ENCODE measurements around the gene ANAPC16.
"Not testable (repeated sequence)": the region's sequence is repeated elsewhere in the genome, so short reads cannot be mapped to it uniquely, and the experiment has no call there.

The ANAPC16 gene

DNA sequence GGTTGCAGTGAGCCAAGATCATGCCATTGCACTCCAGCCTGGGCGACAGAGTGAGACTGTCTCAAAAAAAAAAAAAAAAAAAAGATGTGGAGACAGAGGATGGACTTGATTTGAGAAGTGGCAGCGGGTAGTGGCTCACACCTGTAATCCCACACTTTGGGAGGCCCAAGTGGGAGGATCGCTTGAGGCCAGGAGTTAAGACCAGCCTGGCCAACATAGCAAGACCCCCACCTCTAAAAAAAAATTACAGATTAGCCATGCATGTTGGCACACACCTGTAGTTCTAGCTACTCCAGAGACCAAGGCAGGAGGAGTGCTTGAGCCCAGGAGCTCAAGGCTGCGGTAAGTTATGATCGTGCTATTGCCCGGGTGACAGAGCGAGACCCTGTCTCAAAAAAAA is 24.6 kb downstream of the ANAPC16 start:
- DNase-seq (ENCODE audit: low spot score in 2 of 2), result no peak
- in situ Hi-C loops (cut with MboI; ENCODE audit: low sequenced_read_pairs), result no loop called here
- H3K36me3 ChIP-seq (replicated peaks), result peaks cover 9% of the 10 kb centered on the region; the same call in 1 of the 2 replicates

GRCh38 chr10:72241691-72242252 is 26.0 kb downstream of the ANAPC16 start:
- Histone ChIP-seq H3K4me1 (peaks cover 6% of the 10 kb centered on the region; the same call in 1 of the 2 replicates), H3K4me3 (no peak overlapping the region), H3K36me3 (replicated peaks) (no peaks in the 10 kb centered on the region), H3K27me3 (ENCODE audit: low read depth) (no peaks in the 10 kb centered on the region), H3K9me3 (no peaks in the 10 kb centered on the region)
- DNase-seq (ENCODE audit: low spot score in 2 of 2), result no peak
- in situ Hi-C loops (cut with MboI; ENCODE audit: low sequenced_read_pairs), result no loop called here

More for the DNA sequence above, 24.6 kb downstream of the ANAPC16 start:
- H3K9me3 ChIP-seq, result no peaks in the 10 kb centered on the region
- peaks cover 6% of the 10 kb centered on the region; the same call in 1 of the 2 replicates for H3K4me1 ChIP-seq
- H3K27me3 ChIP-seq (ENCODE audit: low read depth), result no peaks in the 10 kb centered on the region
- no peak overlapping the region for H3K4me3 ChIP-seq

DNA sequence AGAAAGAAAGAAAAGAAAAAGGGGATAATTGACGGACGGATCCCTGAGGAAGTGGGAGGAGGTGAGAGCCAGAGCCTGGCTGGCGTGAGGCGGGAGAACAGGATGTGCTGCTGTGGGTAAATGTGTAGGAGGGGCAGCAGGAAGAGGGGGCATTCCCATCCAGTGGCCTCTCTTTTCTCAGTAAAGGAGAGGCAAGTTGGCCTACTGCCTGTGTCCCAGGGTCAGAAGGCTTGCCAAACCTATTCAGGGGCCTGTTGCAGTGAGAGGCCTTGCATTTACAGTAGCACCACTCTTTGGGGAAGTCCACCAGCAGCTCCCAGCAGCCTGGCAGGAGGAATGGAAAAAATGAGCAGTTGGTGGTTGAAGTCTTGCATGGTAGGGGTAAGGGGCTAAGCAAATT is 26.9 kb downstream of the ANAPC16 start:
- Histone ChIP-seq H3K4me3 (no peak overlapping the region), H3K4me1 (peaks cover 6% of the 10 kb centered on the region; the same call in 1 of the 2 replicates), H3K27me3 (ENCODE audit: low read depth) (no peaks in the 10 kb centered on the region), H3K36me3 (replicated peaks) (no peaks in the 10 kb centered on the region), H3K9me3 (no peaks in the 10 kb centered on the region)
- no peak for DNase-seq (ENCODE audit: low spot score in 2 of 2)
- in situ Hi-C loops (cut with MboI; ENCODE audit: low sequenced_read_pairs), result no loop called here

DNA sequence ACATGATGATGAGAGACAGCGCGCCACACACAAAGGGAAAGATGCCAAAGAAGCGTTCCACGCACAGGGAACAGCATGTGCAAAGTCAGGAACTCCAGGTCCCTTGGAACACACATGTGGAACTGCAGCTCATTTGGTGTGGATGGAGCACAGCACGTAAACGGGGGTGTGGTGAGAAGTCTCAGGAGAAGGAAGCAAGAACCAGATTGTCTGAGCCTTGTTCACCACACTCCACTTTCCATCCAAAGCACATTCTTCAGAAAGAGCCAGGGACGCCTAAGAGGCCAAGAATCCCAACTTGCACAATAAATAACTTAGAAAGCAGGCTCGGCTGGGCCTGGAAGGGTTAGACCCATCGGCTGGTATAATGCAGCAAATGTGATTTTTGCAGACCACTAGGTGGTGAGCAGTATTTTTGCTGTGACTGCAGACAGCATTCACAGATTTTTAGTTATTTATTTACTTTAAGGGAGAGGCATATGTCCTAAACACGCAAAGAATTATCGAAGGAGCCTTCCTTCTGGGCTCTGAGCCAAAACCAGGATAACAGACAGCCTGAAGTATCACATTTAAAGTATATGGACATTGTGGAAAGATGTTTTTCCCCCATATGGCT is 28.1 kb downstream of the ANAPC16 start:
- H3K9me3 ChIP-seq, result no peaks in the 10 kb centered on the region
- no peak overlapping the region for H3K4me3 ChIP-seq
- no peaks in the 10 kb centered on the region for H3K27me3 ChIP-seq (ENCODE audit: low read depth)
- in situ Hi-C loops (cut with MboI; ENCODE audit: low sequenced_read_pairs), result no loop called here
- H3K36me3 ChIP-seq (replicated peaks), result no peaks in the 10 kb centered on the region
- peaks cover 13% of the 10 kb centered on the region for H3K4me1 ChIP-seq
- DNase-seq (ENCODE audit: low spot score in 2 of 2), result peak; percentile 19 to 45

GRCh38 chr10:72244573-72245038 is 28.8 kb downstream of the ANAPC16 start:
- no peak for DNase-seq (ENCODE audit: low spot score in 2 of 2)
- Histone ChIP-seq H3K27me3 (ENCODE audit: low read depth) (no peaks in the 10 kb centered on the region), H3K4me1 (peaks cover 13% of the 10 kb centered on the region), H3K4me3 (no peak overlapping the region), H3K36me3 (replicated peaks) (no peaks in the 10 kb centered on the region), H3K9me3 (no peaks in the 10 kb centered on the region)
- in situ Hi-C loops (cut with MboI; ENCODE audit: low sequenced_read_pairs), result no loop called here

DNA sequence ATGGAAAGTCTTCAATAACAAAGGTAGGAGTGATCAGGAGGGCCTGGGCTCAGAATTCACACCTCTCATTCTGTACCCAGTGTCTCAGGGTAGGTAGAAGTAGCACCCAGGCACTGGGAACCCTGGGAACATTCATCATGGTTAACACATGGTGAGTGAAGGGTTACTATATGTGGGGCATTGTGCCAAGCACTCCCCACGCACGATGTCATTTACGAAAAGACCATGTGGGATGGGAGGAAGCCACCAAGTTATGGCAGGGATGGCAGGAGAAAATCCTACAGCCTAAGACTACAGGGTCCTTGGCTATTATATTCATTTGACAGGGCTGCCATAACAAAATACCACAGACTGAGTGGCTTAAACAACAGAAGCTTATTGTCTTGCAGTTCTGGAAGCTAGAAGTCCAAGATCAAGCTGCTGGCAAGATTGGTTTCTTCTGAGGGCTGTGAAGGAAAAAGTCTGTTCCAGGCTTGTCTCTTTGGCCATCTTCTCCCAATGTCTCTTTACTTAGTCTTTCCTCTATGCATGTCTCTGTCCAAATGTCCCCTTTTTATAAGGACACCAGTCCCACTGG is 30.2 kb downstream of the ANAPC16 start:
- Histone ChIP-seq H3K4me3 (no peak overlapping the region), H3K4me1 (peaks cover 13% of the 10 kb centered on the region), H3K36me3 (replicated peaks) (no peaks in the 10 kb centered on the region), H3K9me3 (no peaks in the 10 kb centered on the region), H3K27me3 (ENCODE audit: low read depth) (no peaks in the 10 kb centered on the region)
- no peak for DNase-seq (ENCODE audit: low spot score in 2 of 2)
- in situ Hi-C loops (cut with MboI; ENCODE audit: low sequenced_read_pairs), result no loop called here

- peak; percentile 19 to 51 for DNase-seq (ENCODE audit: low spot score in 2 of 2)
- H3K4me1 ChIP-seq, result peaks cover 13% of the 10 kb centered on the region
- H3K36me3 ChIP-seq (replicated peaks), result no peaks in the 10 kb centered on the region
- H3K4me3 ChIP-seq, result no peak overlapping the region
- H3K27me3 ChIP-seq (ENCODE audit: low read depth), result no peaks in the 10 kb centered on the region
- H3K9me3 ChIP-seq, result no peaks in the 10 kb centered on the region
- in situ Hi-C loops (cut with MboI; ENCODE audit: low sequenced_read_pairs), result no loop called here
Observed at GRCh38 chr10:72248468-72249151, 32.8 kb downstream of the ANAPC16 start.

GRCh38 chr10:72249176-72249862 is 33.5 kb downstream of the ANAPC16 start:
- H3K4me1 ChIP-seq; in situ Hi-C loops (cut with MboI; ENCODE audit: low sequenced_read_pairs); DNase-seq (ENCODE audit: low spot score in 2 of 2); H3K36me3 ChIP-seq (replicated peaks); H3K4me3 ChIP-seq; H3K27me3 ChIP-seq (ENCODE audit: low read depth); H3K9me3 ChIP-seq: not testable (repeated sequence)

DNA sequence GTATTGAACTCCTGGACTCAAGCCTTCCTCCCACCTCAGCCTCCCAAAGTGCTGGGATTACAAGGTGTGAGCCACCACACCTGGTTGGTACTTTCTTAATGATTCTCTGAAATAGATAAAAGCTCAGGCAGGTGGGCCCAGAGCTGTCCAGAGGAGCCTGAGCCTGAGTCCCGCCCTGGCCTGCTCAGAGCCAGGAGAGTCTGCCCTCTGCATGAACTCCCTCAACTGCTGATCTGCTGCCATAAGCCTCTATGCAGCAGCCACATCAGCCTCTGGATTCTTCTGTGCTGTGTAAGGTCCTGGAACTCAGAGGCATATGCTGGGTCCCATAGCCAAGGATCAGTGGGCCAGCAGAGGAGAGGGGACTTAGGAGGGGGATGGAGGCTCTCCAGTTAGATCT is 34.9 kb downstream of the ANAPC16 start:
- Histone ChIP-seq H3K4me1 (peaks cover 15% of the 10 kb centered on the region), H3K27me3 (ENCODE audit: low read depth) (no peaks in the 10 kb centered on the region), H3K9me3 (no peaks in the 10 kb centered on the region), H3K36me3 (replicated peaks) (no peaks in the 10 kb centered on the region), H3K4me3 (no peak overlapping the region)
- in situ Hi-C loops (cut with MboI; ENCODE audit: low sequenced_read_pairs), result no loop called here
- no peak for DNase-seq (ENCODE audit: low spot score in 2 of 2)

DNA sequence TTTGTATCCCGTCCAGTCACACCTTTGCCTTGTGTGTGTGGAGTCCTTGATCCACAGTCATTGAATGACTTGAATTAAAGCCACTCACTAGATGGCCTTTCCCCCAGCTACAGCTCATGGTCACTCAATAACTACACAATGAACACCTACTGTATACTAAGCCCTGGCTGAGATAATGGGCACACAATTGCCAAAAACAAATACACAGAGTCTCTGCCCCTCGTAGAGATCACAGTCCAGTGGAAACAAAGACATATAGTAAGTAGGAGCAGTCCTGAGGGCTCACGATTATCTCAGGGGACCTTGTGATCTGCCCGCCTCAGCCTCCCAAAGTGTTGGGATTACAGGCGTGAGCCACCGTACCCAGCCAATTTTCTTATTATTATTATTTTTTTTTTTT is 35.8 kb downstream of the ANAPC16 start:
- Histone ChIP-seq H3K36me3 (replicated peaks) (no peaks in the 10 kb centered on the region), H3K4me3 (no peak overlapping the region), H3K27me3 (ENCODE audit: low read depth) (no peaks in the 10 kb centered on the region), H3K4me1 (peaks cover 15% of the 10 kb centered on the region), H3K9me3 (no peaks in the 10 kb centered on the region)
- in situ Hi-C loops (cut with MboI; ENCODE audit: low sequenced_read_pairs), result no loop called here
- no peak for DNase-seq (ENCODE audit: low spot score in 2 of 2)

DNA sequence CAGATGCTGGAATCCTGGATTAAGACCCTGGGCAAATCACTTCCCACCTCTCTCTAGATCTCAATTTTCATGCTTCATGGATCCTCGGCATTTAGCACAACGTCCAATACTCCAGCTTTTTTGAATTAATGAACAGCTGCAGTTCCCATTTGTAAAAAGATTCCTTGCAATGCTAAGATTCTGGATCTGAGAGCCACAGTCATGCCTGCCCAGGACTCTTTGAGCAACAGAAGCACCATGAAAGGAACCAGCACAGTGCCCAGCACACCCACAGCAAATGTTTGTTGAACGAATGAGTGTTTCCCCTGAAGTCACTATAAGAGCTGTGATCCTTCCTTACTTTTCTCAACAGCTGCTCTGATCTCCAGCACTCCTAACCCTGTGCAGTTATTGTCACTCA is 37.2 kb downstream of the ANAPC16 start:
- no peak for DNase-seq (ENCODE audit: low spot score in 2 of 2)
- H3K36me3 ChIP-seq (replicated peaks), result no peaks in the 10 kb centered on the region
- in situ Hi-C loops (cut with MboI; ENCODE audit: low sequenced_read_pairs), result no loop called here
- H3K4me1 ChIP-seq, result peaks cover 15% of the 10 kb centered on the region
- no peak overlapping the region for H3K4me3 ChIP-seq
- H3K27me3 ChIP-seq (ENCODE audit: low read depth), result no peaks in the 10 kb centered on the region
- no peaks in the 10 kb centered on the region for H3K9me3 ChIP-seq

GRCh38 chr10:72253578-72253977 is 37.8 kb downstream of the ANAPC16 start:
- Histone ChIP-seq H3K4me3 (no peak overlapping the region), H3K9me3 (no peaks in the 10 kb centered on the region), H3K36me3 (replicated peaks) (no peaks in the 10 kb centered on the region), H3K27me3 (ENCODE audit: low read depth) (no peaks in the 10 kb centered on the region), H3K4me1 (peaks cover 15% of the 10 kb centered on the region)
- in situ Hi-C loops (cut with MboI; ENCODE audit: low sequenced_read_pairs), result no loop called here
- no peak for DNase-seq (ENCODE audit: low spot score in 2 of 2)

DNA sequence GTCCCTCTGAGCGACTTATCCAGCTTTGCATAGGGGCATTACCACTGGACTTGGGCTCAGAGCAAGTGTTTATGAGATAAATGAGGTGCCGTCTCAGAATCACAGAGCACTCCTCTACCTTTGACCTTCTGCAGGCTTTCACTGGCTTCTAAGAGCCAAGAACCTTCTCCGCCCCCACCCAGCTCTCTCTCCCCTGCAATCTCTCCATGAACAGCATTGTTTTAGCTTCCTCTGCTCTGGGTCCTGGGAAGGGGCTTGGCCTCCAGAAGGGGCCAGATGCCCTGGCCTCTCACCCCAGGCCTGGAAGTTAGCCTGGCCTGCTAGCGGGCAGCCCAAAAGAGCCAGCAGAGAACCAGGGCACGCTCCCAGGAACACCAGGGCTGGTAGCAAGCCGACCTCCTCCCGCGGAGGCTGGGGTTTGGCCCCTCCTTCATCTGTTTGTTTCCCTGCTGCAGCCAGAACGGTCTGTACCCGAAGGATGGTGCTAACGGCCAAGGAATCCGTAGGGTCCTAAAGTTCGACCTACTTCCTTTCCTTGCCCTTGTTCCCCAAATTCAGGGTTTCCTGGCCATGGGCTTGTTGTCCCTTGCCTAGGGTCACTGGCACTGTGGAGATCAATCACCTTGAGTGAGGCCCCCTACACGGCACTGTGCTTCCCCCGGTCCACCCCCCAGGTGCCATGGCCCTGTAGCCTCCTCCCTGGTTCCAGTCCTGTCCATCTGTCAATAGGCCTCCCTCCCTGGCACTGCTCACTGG is 39.2 kb downstream of the ANAPC16 start:
- H3K4me1 ChIP-seq, result peaks cover 24% of the 10 kb centered on the region
- no peaks in the 10 kb centered on the region for H3K9me3 ChIP-seq
- in situ Hi-C loops (cut with MboI; ENCODE audit: low sequenced_read_pairs), result no loop called here
- H3K27me3 ChIP-seq (ENCODE audit: low read depth), result no peaks in the 10 kb centered on the region
- DNase-seq (ENCODE audit: low spot score in 2 of 2), result peak; percentile 72 to 82
- H3K36me3 ChIP-seq (replicated peaks), result no peaks in the 10 kb centered on the region
- no peak overlapping the region for H3K4me3 ChIP-seq
